ENCODE results near the gene HIPK2.

HIPK2 gene

DNA sequence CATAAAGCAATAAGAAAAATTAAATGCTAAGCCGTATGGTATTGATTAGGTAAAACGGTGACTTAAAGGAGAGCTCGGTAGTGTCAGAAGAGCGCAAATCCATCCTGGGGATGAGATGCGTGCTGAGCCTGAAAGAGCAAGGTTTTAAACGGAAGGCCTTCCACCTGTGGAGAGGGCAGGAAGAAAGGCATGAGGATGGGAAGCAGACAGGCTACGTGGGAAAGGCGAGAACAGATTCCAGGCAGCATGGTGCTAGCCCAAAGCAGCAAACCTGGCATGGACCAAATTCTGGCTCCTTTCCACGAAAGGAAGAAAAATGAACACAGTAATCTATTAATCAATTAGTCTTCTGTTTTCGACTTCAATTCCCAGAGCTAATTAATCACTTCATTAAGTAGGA lies 103.5 kb downstream of the HIPK2 start:
- ATAC-seq: no peak
- TF ChIP-seq RARB (CRISPR knock-in tag; IDR thresholded peaks at IDR 0.05): no peak
- no peak for TF ChIP-seq SNAI2 (CRISPR knock-in tag; IDR thresholded peaks at IDR 0.05)
- no peak for TF ChIP-seq ARNTL (CRISPR knock-in tag; IDR thresholded peaks at IDR 0.05; ENCODE audit: borderline replicate concordance, low read depth)
- no peak for TF ChIP-seq ZC3H10 (CRISPR knock-in tag; IDR thresholded peaks at IDR 0.05)
- no peak for TF ChIP-seq BACH2 (CRISPR knock-in tag; IDR thresholded peaks at IDR 0.05; ENCODE audit: borderline replicate concordance)
- TF ChIP-seq CSDC2 (CRISPR knock-in tag; IDR thresholded peaks at IDR 0.05): no peak
- TF ChIP-seq OSR1 (CRISPR knock-in tag; IDR thresholded peaks at IDR 0.05): no peak
- TF ChIP-seq, protein P1, sequence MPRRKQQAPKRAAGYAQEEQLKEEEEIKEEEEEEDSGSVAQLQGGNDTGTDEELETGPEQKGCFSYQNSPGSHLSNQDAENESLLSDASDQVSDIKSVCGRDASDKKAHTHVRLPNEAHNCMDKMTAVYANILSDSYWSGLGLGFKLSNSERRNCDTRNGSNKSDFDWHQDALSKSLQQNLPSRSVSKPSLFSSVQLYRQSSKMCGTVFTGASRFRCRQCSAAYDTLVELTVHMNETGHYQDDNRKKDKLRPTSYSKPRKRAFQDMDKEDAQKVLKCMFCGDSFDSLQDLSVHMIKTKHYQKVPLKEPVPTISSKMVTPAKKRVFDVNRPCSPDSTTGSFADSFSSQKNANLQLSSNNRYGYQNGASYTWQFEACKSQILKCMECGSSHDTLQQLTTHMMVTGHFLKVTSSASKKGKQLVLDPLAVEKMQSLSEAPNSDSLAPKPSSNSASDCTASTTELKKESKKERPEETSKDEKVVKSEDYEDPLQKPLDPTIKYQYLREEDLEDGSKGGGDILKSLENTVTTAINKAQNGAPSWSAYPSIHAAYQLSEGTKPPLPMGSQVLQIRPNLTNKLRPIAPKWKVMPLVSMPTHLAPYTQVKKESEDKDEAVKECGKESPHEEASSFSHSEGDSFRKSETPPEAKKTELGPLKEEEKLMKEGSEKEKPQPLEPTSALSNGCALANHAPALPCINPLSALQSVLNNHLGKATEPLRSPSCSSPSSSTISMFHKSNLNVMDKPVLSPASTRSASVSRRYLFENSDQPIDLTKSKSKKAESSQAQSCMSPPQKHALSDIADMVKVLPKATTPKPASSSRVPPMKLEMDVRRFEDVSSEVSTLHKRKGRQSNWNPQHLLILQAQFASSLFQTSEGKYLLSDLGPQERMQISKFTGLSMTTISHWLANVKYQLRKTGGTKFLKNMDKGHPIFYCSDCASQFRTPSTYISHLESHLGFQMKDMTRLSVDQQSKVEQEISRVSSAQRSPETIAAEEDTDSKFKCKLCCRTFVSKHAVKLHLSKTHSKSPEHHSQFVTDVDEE (CRISPR knock-in tag; IDR thresholded peaks at IDR 0.05): no peak
- TF ChIP-seq, protein P2, sequence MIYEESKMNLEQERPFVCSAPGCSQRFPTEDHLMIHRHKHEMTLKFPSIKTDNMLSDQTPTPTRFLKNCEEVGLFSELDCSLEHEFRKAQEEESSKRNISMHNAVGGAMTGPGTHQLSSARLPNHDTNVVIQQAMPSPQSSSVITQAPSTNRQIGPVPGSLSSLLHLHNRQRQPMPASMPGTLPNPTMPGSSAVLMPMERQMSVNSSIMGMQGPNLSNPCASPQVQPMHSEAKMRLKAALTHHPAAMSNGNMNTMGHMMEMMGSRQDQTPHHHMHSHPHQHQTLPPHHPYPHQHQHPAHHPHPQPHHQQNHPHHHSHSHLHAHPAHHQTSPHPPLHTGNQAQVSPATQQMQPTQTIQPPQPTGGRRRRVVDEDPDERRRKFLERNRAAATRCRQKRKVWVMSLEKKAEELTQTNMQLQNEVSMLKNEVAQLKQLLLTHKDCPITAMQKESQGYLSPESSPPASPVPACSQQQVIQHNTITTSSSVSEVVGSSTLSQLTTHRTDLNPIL (CRISPR knock-in tag; IDR thresholded peaks at IDR 0.05; ENCODE audit: low read depth): no peak
- no peak for TF ChIP-seq GLIS3 (CRISPR knock-in tag; IDR thresholded peaks at IDR 0.05)
- TF ChIP-seq ESRRG (CRISPR knock-in tag; IDR thresholded peaks at IDR 0.05): no peak
- TF ChIP-seq TCF4 (CRISPR knock-in tag; IDR thresholded peaks at IDR 0.05; ENCODE audit: borderline replicate concordance): no peak
- TF ChIP-seq, protein P3, sequence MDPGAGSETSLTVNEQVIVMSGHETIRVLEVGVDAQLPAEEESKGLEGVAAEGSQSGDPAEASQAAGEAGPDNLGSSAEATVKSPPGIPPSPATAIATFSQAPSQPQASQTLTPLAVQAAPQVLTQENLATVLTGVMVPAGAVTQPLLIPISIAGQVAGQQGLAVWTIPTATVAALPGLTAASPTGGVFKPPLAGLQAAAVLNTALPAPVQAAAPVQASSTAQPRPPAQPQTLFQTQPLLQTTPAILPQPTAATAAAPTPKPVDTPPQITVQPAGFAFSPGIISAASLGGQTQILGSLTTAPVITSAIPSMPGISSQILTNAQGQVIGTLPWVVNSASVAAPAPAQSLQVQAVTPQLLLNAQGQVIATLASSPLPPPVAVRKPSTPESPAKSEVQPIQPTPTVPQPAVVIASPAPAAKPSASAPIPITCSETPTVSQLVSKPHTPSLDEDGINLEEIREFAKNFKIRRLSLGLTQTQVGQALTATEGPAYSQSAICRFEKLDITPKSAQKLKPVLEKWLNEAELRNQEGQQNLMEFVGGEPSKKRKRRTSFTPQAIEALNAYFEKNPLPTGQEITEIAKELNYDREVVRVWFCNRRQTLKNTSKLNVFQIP (CRISPR knock-in tag; IDR thresholded peaks at IDR 0.05; ENCODE audit: borderline replicate concordance, low read depth): no peak
- TF ChIP-seq PPARA (CRISPR knock-in tag; IDR thresholded peaks at IDR 0.05; ENCODE audit: borderline replicate concordance): no peak
- TF ChIP-seq ZNF565 (CRISPR knock-in tag; conservative IDR thresholded peaks at IDR 0.05; ENCODE audit: low read depth): no peak

DNA sequence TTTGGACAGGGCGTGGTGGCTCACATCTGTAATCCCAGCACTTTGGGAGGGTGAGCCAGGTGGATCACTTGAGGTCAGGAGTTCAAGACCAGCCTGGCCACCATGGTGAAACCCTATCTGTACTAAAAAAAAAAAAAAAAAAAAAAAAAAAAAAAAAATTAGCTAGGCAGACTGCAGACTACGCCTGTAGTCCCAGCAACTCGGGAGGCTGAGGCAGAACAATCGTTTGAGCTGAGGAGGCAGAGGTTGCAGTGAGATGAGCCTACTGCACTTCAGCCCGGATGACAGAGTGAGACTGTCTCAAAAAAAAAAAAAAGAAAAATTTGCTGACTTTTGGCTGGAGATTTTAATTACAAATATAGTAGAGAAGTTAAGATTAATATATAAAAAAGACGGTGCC lies 104.0 kb downstream of the HIPK2 start:
- ATAC-seq: no peak
- TF ChIP-seq ZNF8 (CRISPR knock-in tag; IDR thresholded peaks at IDR 0.05): no peak
- TF ChIP-seq, protein P4, sequence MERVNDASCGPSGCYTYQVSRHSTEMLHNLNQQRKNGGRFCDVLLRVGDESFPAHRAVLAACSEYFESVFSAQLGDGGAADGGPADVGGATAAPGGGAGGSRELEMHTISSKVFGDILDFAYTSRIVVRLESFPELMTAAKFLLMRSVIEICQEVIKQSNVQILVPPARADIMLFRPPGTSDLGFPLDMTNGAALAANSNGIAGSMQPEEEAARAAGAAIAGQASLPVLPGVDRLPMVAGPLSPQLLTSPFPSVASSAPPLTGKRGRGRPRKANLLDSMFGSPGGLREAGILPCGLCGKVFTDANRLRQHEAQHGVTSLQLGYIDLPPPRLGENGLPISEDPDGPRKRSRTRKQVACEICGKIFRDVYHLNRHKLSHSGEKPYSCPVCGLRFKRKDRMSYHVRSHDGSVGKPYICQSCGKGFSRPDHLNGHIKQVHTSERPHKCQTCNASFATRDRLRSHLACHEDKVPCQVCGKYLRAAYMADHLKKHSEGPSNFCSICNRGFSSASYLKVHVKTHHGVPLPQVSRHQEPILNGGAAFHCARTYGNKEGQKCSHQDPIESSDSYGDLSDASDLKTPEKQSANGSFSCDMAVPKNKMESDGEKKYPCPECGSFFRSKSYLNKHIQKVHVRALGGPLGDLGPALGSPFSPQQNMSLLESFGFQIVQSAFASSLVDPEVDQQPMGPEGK (CRISPR knock-in tag; IDR thresholded peaks at IDR 0.05; ENCODE audit: borderline replicate concordance): no peak
- TF ChIP-seq ZFP3 (CRISPR knock-in tag; IDR thresholded peaks at IDR 0.05): no peak
- no peak for TF ChIP-seq CSDC2 (CRISPR knock-in tag; IDR thresholded peaks at IDR 0.05)
- no peak for TF ChIP-seq ESRRG (CRISPR knock-in tag; IDR thresholded peaks at IDR 0.05)
- TF ChIP-seq, protein P1 (CRISPR knock-in tag; IDR thresholded peaks at IDR 0.05): no peak
- TF ChIP-seq ZNF70 (CRISPR knock-in tag; IDR thresholded peaks at IDR 0.05): no peak
- TF ChIP-seq PPARA (CRISPR knock-in tag; IDR thresholded peaks at IDR 0.05; ENCODE audit: borderline replicate concordance): no peak
- no peak for TF ChIP-seq TOX (CRISPR knock-in tag; IDR thresholded peaks at IDR 0.05; ENCODE audit: borderline replicate concordance)
- TF ChIP-seq, protein P2 (CRISPR knock-in tag; IDR thresholded peaks at IDR 0.05; ENCODE audit: low read depth): no peak
- TF ChIP-seq, protein P3 (CRISPR knock-in tag; IDR thresholded peaks at IDR 0.05; ENCODE audit: borderline replicate concordance, low read depth): no peak
- no peak for TF ChIP-seq GLIS3 (CRISPR knock-in tag; IDR thresholded peaks at IDR 0.05)
- TF ChIP-seq, protein P5, sequence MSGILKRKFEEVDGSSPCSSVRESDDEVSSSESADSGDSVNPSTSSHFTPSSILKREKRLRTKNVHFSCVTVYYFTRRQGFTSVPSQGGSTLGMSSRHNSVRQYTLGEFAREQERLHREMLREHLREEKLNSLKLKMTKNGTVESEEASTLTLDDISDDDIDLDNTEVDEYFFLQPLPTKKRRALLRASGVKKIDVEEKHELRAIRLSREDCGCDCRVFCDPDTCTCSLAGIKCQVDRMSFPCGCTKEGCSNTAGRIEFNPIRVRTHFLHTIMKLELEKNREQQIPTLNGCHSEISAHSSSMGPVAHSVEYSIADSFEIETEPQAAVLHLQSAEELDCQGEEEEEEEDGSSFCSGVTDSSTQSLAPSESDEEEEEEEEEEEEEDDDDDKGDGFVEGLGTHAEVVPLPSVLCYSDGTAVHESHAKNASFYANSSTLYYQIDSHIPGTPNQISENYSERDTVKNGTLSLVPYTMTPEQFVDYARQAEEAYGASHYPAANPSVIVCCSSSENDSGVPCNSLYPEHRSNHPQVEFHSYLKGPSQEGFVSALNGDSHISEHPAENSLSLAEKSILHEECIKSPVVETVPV (CRISPR knock-in tag; IDR thresholded peaks at IDR 0.05): no peak
- TF ChIP-seq ZC3H10 (CRISPR knock-in tag; IDR thresholded peaks at IDR 0.05): no peak
- no peak for TF ChIP-seq ZNF565 (CRISPR knock-in tag; conservative IDR thresholded peaks at IDR 0.05; ENCODE audit: low read depth)
- no peak for TF ChIP-seq ZFP30 (CRISPR knock-in tag; IDR thresholded peaks at IDR 0.05)
- TF ChIP-seq ARNTL (CRISPR knock-in tag; IDR thresholded peaks at IDR 0.05; ENCODE audit: borderline replicate concordance, low read depth): no peak
- TF ChIP-seq SNAI2 (CRISPR knock-in tag; IDR thresholded peaks at IDR 0.05): no peak
